Prostate gland (tissue), 2 donors: ENCODE data around the gene HSPH1.

Experiments
- CTCF ChIP-seq, 4 experiments: fragments of 200-600 bp in 2 of 4; fragments of 450-650 bp in 2 of 4; sonication (generic) in 2 of 4; IDR thresholded peaks; 1 replicate in 3 of 4; 2 replicates in 1 of 4; pipeline ENCODE4 v1.5.1; 2016 to 2019; ENCODE audit warnings: antibody characterized with exemption in 4 of 4, mild to moderate bottlenecking in 2 of 4, moderate library complexity in 2 of 4
- POLR2AphosphoS5 ChIP-seq: sonication (generic); formaldehyde crosslinking; IDR thresholded peaks from one replicate; pipeline ENCODE4 v1.6.1; 2017; ENCODE audit warnings: antibody characterized with exemption

- TF ChIP-seq CTCF (IDR thresholded peaks at IDR 0.05), result no peak
- no peak for TF ChIP-seq POLR2AphosphoS5
Observed at GRCh38 chr13:31124204-31124603, 37.5 kb downstream of the HSPH1 start.
